ENCODE data around the gene OPHN1.
"Not testable (repeated sequence)": the region's sequence is repeated elsewhere in the genome, so short reads cannot be mapped to it uniquely, and the experiment has no call there.

OPHN1 gene

GRCh38 chrX:68264793-68265192 is 168.5 kb downstream of the OPHN1 start:
- not testable (repeated sequence) for H3K9ac ChIP-seq (ENCODE audit: low read length); H3K36me3 ChIP-seq (ENCODE audit: control insufficient read depth, insufficient read depth, low read length); H3K9me3 ChIP-seq (ENCODE audit: control insufficient read depth, low read length)

DNA sequence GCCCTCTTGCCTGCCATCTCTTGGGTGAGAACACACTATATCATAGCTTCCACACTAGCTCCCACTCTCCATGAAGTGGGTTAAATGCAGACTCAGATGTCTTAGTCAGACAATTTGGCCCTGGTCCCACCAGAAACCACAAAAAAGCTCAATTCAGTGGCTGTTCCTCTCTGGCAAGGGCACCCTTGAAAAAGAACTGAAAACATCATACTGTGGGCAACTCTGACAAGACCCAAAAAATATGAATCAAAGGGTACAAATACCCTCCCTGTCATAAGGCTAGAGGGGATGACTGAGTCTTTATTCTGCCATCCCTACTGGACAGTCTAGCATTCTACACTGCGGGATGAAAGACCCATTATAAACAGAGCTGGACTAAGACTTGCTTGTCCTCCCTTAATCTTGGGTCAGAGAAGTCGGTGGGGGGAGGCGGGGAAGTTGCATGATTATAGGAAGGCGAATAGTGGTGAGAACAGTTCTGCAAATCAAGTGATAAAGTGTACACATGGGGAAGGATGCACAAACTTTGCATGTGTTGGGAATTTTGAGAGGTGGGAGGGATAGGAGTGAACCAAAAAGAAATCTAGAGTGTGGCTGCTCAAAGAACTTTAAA is 172.1 kb downstream of the OPHN1 start:
- no peak overlapping the region for H3K4me3 ChIP-seq (ENCODE audit: low read length)
- H3K27me3 ChIP-seq (ENCODE audit: control insufficient read depth, insufficient read depth, low read length): no peaks in the 10 kb centered on the region
- no peaks in the 10 kb centered on the region for H3K4me1 ChIP-seq (ENCODE audit: control insufficient read depth, insufficient read depth, low read length)
- no peaks in the 10 kb centered on the region for H3K9me3 ChIP-seq (ENCODE audit: control insufficient read depth, low read length)
- no peaks in the 10 kb centered on the region for H3K36me3 ChIP-seq (ENCODE audit: control insufficient read depth, insufficient read depth, low read length)
- no peak overlapping the region for H3K9ac ChIP-seq (ENCODE audit: low read length)

More at GRCh38 chrX:68264793-68265192, 168.5 kb downstream of the OPHN1 start:
- H3K4me3 ChIP-seq (ENCODE audit: low read length); H3K27me3 ChIP-seq (ENCODE audit: control insufficient read depth, insufficient read depth, low read length); H3K4me1 ChIP-seq (ENCODE audit: control insufficient read depth, insufficient read depth, low read length): not testable (repeated sequence)

GRCh38 chrX:68256990-68257389 is 176.3 kb downstream of the OPHN1 start:
- Histone ChIP-seq H3K36me3 (ENCODE audit: control insufficient read depth, insufficient read depth, low read length) (no peaks in the 10 kb centered on the region), H3K9ac (ENCODE audit: low read length) (no peak overlapping the region), H3K4me3 (ENCODE audit: low read length) (no peak overlapping the region), H3K9me3 (ENCODE audit: control insufficient read depth, low read length) (no peaks in the 10 kb centered on the region), H3K4me1 (ENCODE audit: control insufficient read depth, insufficient read depth, low read length) (no peaks in the 10 kb centered on the region), H3K27me3 (ENCODE audit: control insufficient read depth, insufficient read depth, low read length) (no peaks in the 10 kb centered on the region)

- no peak overlapping the region for H3K4me3 ChIP-seq (ENCODE audit: low read length)
- H3K4me1 ChIP-seq (ENCODE audit: control insufficient read depth, insufficient read depth, low read length): no peaks in the 10 kb centered on the region
- no peaks in the 10 kb centered on the region for H3K9me3 ChIP-seq (ENCODE audit: control insufficient read depth, low read length)
- H3K27me3 ChIP-seq (ENCODE audit: control insufficient read depth, insufficient read depth, low read length): no peaks in the 10 kb centered on the region
- H3K9ac ChIP-seq (ENCODE audit: low read length): no peak overlapping the region
- H3K36me3 ChIP-seq (ENCODE audit: control insufficient read depth, insufficient read depth, low read length): no peaks in the 10 kb centered on the region
These were observed 178.3 kb downstream of the OPHN1 start for GRCh38 chrX:68254738-68255645.

DNA sequence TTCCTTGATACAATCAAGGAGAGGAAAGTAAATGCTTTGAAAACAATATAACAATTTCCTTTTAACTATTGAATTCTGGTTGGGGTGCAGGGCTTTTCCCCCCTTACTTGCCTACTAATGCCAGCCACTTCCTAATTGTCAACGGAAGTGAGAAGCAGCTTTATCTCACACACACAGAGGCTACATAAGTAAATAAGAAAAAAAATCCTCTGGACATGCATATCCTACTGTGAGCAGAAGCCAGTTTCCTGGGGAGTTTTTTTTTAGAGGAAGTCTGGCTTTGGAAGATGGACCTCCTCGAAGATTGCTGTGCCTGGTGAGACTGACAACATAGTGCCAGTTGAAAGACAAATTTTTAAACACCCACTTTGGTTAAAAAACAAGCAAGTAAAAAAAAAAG is 180.6 kb downstream of the OPHN1 start:
- no peaks in the 10 kb centered on the region for H3K9me3 ChIP-seq (ENCODE audit: control insufficient read depth, low read length)
- H3K27me3 ChIP-seq (ENCODE audit: control insufficient read depth, insufficient read depth, low read length): no peaks in the 10 kb centered on the region
- no peaks in the 10 kb centered on the region for H3K4me1 ChIP-seq (ENCODE audit: control insufficient read depth, insufficient read depth, low read length)
- H3K4me3 ChIP-seq (ENCODE audit: low read length): no peak overlapping the region
- H3K9ac ChIP-seq (ENCODE audit: low read length): no peak overlapping the region
- no peaks in the 10 kb centered on the region for H3K36me3 ChIP-seq (ENCODE audit: control insufficient read depth, insufficient read depth, low read length)

DNA sequence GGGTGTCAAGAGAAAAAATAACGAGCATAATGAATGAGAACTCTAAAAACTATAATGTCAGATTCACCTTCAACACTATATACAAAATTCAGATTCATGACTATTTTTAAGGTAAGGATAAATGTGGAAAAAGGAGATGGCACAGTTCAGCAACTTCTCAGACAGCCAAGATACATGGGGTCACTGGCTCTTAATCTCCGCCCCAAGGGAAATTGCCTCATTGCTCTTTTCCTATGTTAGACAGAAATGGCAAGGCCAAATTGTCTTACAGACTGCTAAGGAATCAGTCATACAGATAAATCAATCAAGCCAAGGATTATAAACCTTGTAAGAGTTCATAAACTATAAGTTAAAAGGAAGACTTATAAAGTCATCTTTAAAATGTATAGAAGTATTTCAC is 183.4 kb downstream of the OPHN1 start:
- H3K9ac ChIP-seq (ENCODE audit: low read length): no peak overlapping the region
- no peaks in the 10 kb centered on the region for H3K36me3 ChIP-seq (ENCODE audit: control insufficient read depth, insufficient read depth, low read length)
- H3K27me3 ChIP-seq (ENCODE audit: control insufficient read depth, insufficient read depth, low read length): no peaks in the 10 kb centered on the region
- H3K4me3 ChIP-seq (ENCODE audit: low read length): no peak overlapping the region
- no peaks in the 10 kb centered on the region for H3K4me1 ChIP-seq (ENCODE audit: control insufficient read depth, insufficient read depth, low read length)
- H3K9me3 ChIP-seq (ENCODE audit: control insufficient read depth, low read length): no peaks in the 10 kb centered on the region

GRCh38 chrX:68249401-68249831 is 183.9 kb downstream of the OPHN1 start:
- no peak overlapping the region for H3K4me3 ChIP-seq (ENCODE audit: low read length)
- H3K27me3 ChIP-seq (ENCODE audit: control insufficient read depth, insufficient read depth, low read length): no peaks in the 10 kb centered on the region
- no peak overlapping the region for H3K9ac ChIP-seq (ENCODE audit: low read length)
- no peaks in the 10 kb centered on the region for H3K9me3 ChIP-seq (ENCODE audit: control insufficient read depth, low read length)
- no peaks in the 10 kb centered on the region for H3K36me3 ChIP-seq (ENCODE audit: control insufficient read depth, insufficient read depth, low read length)
- no peaks in the 10 kb centered on the region for H3K4me1 ChIP-seq (ENCODE audit: control insufficient read depth, insufficient read depth, low read length)

- H3K36me3 ChIP-seq (ENCODE audit: control insufficient read depth, insufficient read depth, low read length): no peaks in the 10 kb centered on the region
- no peak overlapping the region for H3K4me3 ChIP-seq (ENCODE audit: low read length)
- H3K9ac ChIP-seq (ENCODE audit: low read length): no peak overlapping the region
- no peaks in the 10 kb centered on the region for H3K27me3 ChIP-seq (ENCODE audit: control insufficient read depth, insufficient read depth, low read length)
- no peaks in the 10 kb centered on the region for H3K4me1 ChIP-seq (ENCODE audit: control insufficient read depth, insufficient read depth, low read length)
- H3K9me3 ChIP-seq (ENCODE audit: control insufficient read depth, low read length): no peaks in the 10 kb centered on the region
These were observed 194.7 kb downstream of the OPHN1 start for GRCh38 chrX:68238568-68238967.

DNA sequence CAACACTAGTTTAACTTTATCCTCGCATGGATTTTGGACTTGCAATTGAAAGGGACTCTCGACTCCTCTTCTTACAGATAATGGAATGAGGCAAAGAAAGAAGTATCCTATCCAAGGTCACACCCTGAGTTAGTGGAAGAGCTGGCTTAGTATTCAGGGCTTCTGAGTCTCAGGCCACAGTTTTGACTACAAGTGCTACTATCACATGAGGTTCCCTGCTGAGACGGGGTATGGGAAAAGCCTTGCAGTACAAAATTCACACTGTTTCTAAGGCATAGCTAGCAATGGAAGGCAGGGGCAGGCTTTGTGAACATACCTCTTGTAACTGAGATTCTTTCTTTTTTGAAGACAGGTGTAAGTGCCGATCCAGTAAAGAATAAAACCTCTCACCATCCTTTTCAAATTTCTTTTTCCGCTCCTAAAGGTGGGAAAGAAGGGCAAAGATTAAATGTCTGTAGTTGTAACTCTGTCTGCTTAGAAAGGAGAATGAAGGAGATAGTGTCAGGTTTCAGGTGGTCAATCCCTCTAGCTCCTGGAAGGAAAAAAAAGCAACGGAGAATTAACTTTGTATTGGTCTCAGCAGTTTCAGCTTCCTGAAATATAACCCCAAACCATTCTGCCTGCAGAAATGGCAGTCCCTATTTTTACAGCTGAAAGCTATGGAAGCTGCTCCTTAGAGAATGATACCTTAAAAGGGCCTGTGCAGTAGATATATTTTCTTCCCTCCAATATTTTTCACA is 199.0 kb downstream of the OPHN1 start:
- H3K9me3 ChIP-seq (ENCODE audit: control insufficient read depth, low read length): no peaks in the 10 kb centered on the region

GRCh38 chrX:68232206-68232605 is 201.1 kb downstream of the OPHN1 start:
- no peak overlapping the region for H3K4me3 ChIP-seq (ENCODE audit: low read length)
- H3K9me3 ChIP-seq (ENCODE audit: control insufficient read depth, low read length): no peaks in the 10 kb centered on the region
- no peaks in the 10 kb centered on the region for H3K4me1 ChIP-seq (ENCODE audit: control insufficient read depth, insufficient read depth, low read length)
- no peak overlapping the region for H3K9ac ChIP-seq (ENCODE audit: low read length)
- no peaks in the 10 kb centered on the region for H3K36me3 ChIP-seq (ENCODE audit: control insufficient read depth, insufficient read depth, low read length)
- no peaks in the 10 kb centered on the region for H3K27me3 ChIP-seq (ENCODE audit: control insufficient read depth, insufficient read depth, low read length)

More for the DNA sequence above, 199.0 kb downstream of the OPHN1 start:
- Histone ChIP-seq H3K36me3 (ENCODE audit: control insufficient read depth, insufficient read depth, low read length) (no peaks in the 10 kb centered on the region), H3K27me3 (ENCODE audit: control insufficient read depth, insufficient read depth, low read length) (no peaks in the 10 kb centered on the region), H3K4me3 (ENCODE audit: low read length) (no peak overlapping the region), H3K4me1 (ENCODE audit: control insufficient read depth, insufficient read depth, low read length) (no peaks in the 10 kb centered on the region), H3K9ac (ENCODE audit: low read length) (no peak overlapping the region)

GRCh38 chrX:68209008-68209407 is 224.3 kb downstream of the OPHN1 start:
- Histone ChIP-seq H3K36me3 (ENCODE audit: control insufficient read depth, insufficient read depth, low read length) (no peaks in the 10 kb centered on the region), H3K4me3 (ENCODE audit: low read length) (no peak overlapping the region), H3K27me3 (ENCODE audit: control insufficient read depth, insufficient read depth, low read length) (no peaks in the 10 kb centered on the region), H3K9me3 (ENCODE audit: control insufficient read depth, low read length) (no peaks in the 10 kb centered on the region), H3K9ac (ENCODE audit: low read length) (no peak overlapping the region), H3K4me1 (ENCODE audit: control insufficient read depth, insufficient read depth, low read length) (no peaks in the 10 kb centered on the region)

GRCh38 chrX:68204521-68205038 is 228.7 kb downstream of the OPHN1 start:
- H3K9me3 ChIP-seq (ENCODE audit: control insufficient read depth, low read length): no peaks in the 10 kb centered on the region
- H3K9ac ChIP-seq (ENCODE audit: low read length): no peak overlapping the region
- no peaks in the 10 kb centered on the region for H3K36me3 ChIP-seq (ENCODE audit: control insufficient read depth, insufficient read depth, low read length)
- no peak overlapping the region for H3K4me3 ChIP-seq (ENCODE audit: low read length)
- H3K27me3 ChIP-seq (ENCODE audit: control insufficient read depth, insufficient read depth, low read length): no peaks in the 10 kb centered on the region
- no peaks in the 10 kb centered on the region for H3K4me1 ChIP-seq (ENCODE audit: control insufficient read depth, insufficient read depth, low read length)

Measured in mucosa of stomach (tissue), 1 donor.